ENCODE data around the gene RBM39. TPM values are rescaled to one million over a fixed set of nuclear protein-coding genes. Genes with fewer than 3 reads are reported as not detected.
"Not testable (repeated sequence)": the region's sequence is repeated elsewhere in the genome, so short reads cannot be mapped to it uniquely, and the experiment has no call there.

The RBM39 gene
- 181 and 214 TPM in 2 replicates for total RNA-seq (2012; rRNA removed)

DNA sequence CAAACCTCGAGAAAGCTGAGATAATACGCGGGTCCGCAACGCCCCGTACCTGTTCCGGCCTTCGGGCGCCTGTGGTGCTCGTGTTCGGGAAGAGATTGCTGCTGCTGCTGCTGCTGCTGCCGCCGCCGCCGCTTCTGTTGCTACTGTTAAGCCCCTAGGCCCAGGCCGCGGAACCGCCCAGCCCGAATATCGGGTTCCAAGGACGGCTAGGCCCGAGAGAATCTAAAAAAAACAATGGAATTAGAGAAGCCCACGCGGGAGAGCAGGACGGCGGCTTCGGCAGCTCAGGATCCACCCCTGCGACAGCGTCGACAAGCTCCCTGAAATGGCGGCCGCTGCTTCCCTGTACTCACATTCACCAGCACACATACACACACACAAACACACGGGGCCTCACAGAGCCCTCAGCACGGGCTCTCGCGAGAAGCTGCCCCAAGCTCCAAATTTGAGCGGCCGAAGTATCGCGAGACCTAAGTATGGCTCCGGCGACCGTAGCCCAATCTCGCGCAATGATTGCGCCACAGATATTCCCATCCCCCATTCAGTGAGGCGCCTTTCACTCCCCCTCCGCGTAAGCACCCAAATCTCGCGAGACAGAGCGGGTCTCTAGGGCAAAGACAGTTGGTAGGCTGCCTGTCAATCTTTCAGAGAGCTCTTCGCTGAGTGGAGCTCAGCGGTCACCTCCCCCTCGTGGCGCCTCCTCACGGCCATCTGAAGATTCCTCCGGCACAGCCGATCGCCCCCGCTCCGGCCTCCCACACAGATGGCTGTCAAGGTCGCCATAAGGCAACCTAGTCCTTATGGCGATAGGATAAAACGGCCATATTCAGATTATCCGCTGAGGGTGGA is at the start of gene RBM39:
TSS of gene RBM39 (minus strand) at position 369 of the 849 bp plus-strand sequence. CDS start 1,386 bp downstream, outside the sequence.
- Histone ChIP-seq H3K4me1 (ENCODE audit: control insufficient read depth, insufficient read depth, low read length) (peaks cover 24% of the 10 kb centered on the region), H3K4me2 (ENCODE audit: low read length) (peak within 1 kb of the TSS; percentile 96), H3K9me3 (replicated peaks; ENCODE audit: low read length) (no peaks in the 10 kb centered on the region), H3K27me3 (ENCODE audit: control insufficient read depth, insufficient read depth, low read length) (no peaks in the 10 kb centered on the region), H3K36me3 (ENCODE audit: insufficient read depth, low read length) (peaks cover 37% of the 10 kb centered on the region), H3K4me3 (ENCODE audit: low read length) (peak within 1 kb of the TSS; percentile 95), H3K9ac (ENCODE audit: low read depth, low read length) (peak within 1 kb of the TSS; percentile 100)

- peak overlapping the region; percentile 48 for H3K9ac ChIP-seq (ENCODE audit: low read depth, low read length)
- H3K4me3 ChIP-seq (ENCODE audit: low read length), result no peak overlapping the region
- H3K27me3 ChIP-seq (ENCODE audit: control insufficient read depth, insufficient read depth, low read length), result no peaks in the 10 kb centered on the region
- peaks cover 7% of the 10 kb centered on the region for H3K4me1 ChIP-seq (ENCODE audit: control insufficient read depth, insufficient read depth, low read length)
- no peaks in the 10 kb centered on the region for H3K9me3 ChIP-seq (replicated peaks; ENCODE audit: low read length)
- peak overlapping the region; percentile 38 for H3K4me2 ChIP-seq (ENCODE audit: low read length)
- peaks cover 5% of the 10 kb centered on the region for H3K36me3 ChIP-seq (ENCODE audit: insufficient read depth, low read length)
Measured at GRCh38 chr20:35791821-35792220, 49.8 kb upstream of the RBM39 start.

DNA sequence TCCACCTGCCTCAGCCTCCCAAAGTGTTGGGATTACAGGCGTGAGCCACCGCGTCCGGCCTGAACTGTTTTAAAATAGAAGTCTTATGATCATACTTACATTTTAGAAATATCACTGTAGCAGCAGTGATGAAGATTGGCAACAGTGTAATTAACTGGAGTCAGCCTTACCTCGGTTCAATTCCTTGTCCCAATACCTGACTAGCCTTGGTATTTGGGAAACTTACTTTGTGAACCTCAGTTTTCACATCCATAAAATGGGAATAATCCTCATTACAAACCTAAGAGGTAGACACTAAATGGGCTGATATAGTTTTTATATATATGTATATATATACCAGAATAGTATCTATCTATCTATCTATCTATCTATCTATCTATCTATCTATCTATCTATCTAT is 49.0 kb upstream of the RBM39 start:
- peaks cover 5% of the 10 kb centered on the region for H3K36me3 ChIP-seq (ENCODE audit: insufficient read depth, low read length)
- no peak overlapping the region for H3K4me2 ChIP-seq (ENCODE audit: low read length)
- H3K4me3 ChIP-seq (ENCODE audit: low read length), result no peak overlapping the region
- no peak overlapping the region for H3K9ac ChIP-seq (ENCODE audit: low read depth, low read length)
- H3K4me1 ChIP-seq (ENCODE audit: control insufficient read depth, insufficient read depth, low read length), result peaks cover 7% of the 10 kb centered on the region
- H3K9me3 ChIP-seq (replicated peaks; ENCODE audit: low read length), result no peaks in the 10 kb centered on the region
- no peaks in the 10 kb centered on the region for H3K27me3 ChIP-seq (ENCODE audit: control insufficient read depth, insufficient read depth, low read length)

- H3K4me3 ChIP-seq (ENCODE audit: low read length), result no peak overlapping the region
- no peaks in the 10 kb centered on the region for H3K9me3 ChIP-seq (replicated peaks; ENCODE audit: low read length)
- H3K27me3 ChIP-seq (ENCODE audit: control insufficient read depth, insufficient read depth, low read length), result no peaks in the 10 kb centered on the region
- H3K36me3 ChIP-seq (ENCODE audit: insufficient read depth, low read length), result peaks cover 5% of the 10 kb centered on the region
- peaks cover 7% of the 10 kb centered on the region for H3K4me1 ChIP-seq (ENCODE audit: control insufficient read depth, insufficient read depth, low read length)
- H3K9ac ChIP-seq (ENCODE audit: low read depth, low read length), result no peak overlapping the region
- no peak overlapping the region for H3K4me2 ChIP-seq (ENCODE audit: low read length)
Measured at GRCh38 chr20:35788796-35789195, 46.7 kb upstream of the RBM39 start.

- not testable (repeated sequence) for H3K36me3 ChIP-seq (ENCODE audit: insufficient read depth, low read length); H3K4me2 ChIP-seq (ENCODE audit: low read length); H3K9me3 ChIP-seq (replicated peaks; ENCODE audit: low read length); H3K9ac ChIP-seq (ENCODE audit: low read depth, low read length); H3K27me3 ChIP-seq (ENCODE audit: control insufficient read depth, insufficient read depth, low read length); H3K4me1 ChIP-seq (ENCODE audit: control insufficient read depth, insufficient read depth, low read length); H3K4me3 ChIP-seq (ENCODE audit: low read length)
Measured at GRCh38 chr20:35785541-35785940, 43.5 kb upstream of the RBM39 start.

GRCh38 chr20:35783811-35784210 is 41.8 kb upstream of the RBM39 start:
- H3K27me3 ChIP-seq (ENCODE audit: control insufficient read depth, insufficient read depth, low read length); H3K9me3 ChIP-seq (replicated peaks; ENCODE audit: low read length); H3K4me1 ChIP-seq (ENCODE audit: control insufficient read depth, insufficient read depth, low read length); H3K4me2 ChIP-seq (ENCODE audit: low read length); H3K9ac ChIP-seq (ENCODE audit: low read depth, low read length); H3K36me3 ChIP-seq (ENCODE audit: insufficient read depth, low read length); H3K4me3 ChIP-seq (ENCODE audit: low read length): not testable (repeated sequence)

DNA sequence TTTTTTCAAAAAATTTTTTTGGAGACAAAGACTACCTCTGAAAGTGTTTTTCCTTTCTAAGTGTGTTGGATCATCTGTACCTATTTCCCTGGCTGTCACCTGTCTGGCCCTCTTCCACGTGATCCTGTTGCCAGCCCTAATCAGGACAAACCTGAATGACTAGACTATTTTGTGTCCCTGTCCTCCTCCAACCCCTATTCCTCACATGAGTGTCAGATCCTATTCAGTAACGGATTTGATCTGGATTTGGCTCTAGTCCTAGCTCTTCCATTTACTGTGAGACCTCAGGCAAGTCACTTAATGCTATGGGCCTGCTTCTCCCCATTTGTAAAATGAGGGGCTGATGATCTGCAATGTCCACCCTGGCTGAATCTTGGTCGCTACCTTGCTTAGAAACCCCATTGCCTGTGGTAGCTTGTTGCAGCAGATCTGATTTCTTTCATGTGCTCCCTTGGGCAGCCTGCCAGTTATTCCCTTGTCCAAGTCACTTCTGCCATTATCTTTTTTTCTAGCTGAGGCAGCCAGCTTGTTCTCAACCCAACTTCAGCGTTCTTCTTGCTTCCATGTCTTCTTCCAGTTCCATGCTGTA is 34.5 kb upstream of the RBM39 start:
- H3K4me1 ChIP-seq (ENCODE audit: control insufficient read depth, insufficient read depth, low read length), result peaks cover 22% of the 10 kb centered on the region

GRCh38 chr20:35774391-35774790 is 32.3 kb upstream of the RBM39 start:
- no peak overlapping the region for H3K4me3 ChIP-seq (ENCODE audit: low read length)
- H3K4me1 ChIP-seq (ENCODE audit: control insufficient read depth, insufficient read depth, low read length), result peaks cover 23% of the 10 kb centered on the region
- no peak overlapping the region for H3K4me2 ChIP-seq (ENCODE audit: low read length)
- H3K36me3 ChIP-seq (ENCODE audit: insufficient read depth, low read length), result peaks cover 6% of the 10 kb centered on the region
- H3K9ac ChIP-seq (ENCODE audit: low read depth, low read length), result no peak overlapping the region
- H3K27me3 ChIP-seq (ENCODE audit: control insufficient read depth, insufficient read depth, low read length), result no peaks in the 10 kb centered on the region
- no peaks in the 10 kb centered on the region for H3K9me3 ChIP-seq (replicated peaks; ENCODE audit: low read length)

More for the DNA sequence above, 34.5 kb upstream of the RBM39 start:
- peaks cover 6% of the 10 kb centered on the region for H3K36me3 ChIP-seq (ENCODE audit: insufficient read depth, low read length)
- no peaks in the 10 kb centered on the region for H3K9me3 ChIP-seq (replicated peaks; ENCODE audit: low read length)
- no peak overlapping the region for H3K4me3 ChIP-seq (ENCODE audit: low read length)
- H3K4me2 ChIP-seq (ENCODE audit: low read length), result no peak overlapping the region
- H3K27me3 ChIP-seq (ENCODE audit: control insufficient read depth, insufficient read depth, low read length), result no peaks in the 10 kb centered on the region
- H3K9ac ChIP-seq (ENCODE audit: low read depth, low read length), result no peak overlapping the region

- Histone ChIP-seq H3K36me3 (ENCODE audit: insufficient read depth, low read length) (peaks cover 6% of the 10 kb centered on the region), H3K4me1 (ENCODE audit: control insufficient read depth, insufficient read depth, low read length) (peaks cover 34% of the 10 kb centered on the region), H3K4me2 (ENCODE audit: low read length) (peak overlapping the region; percentile 96), H3K9ac (ENCODE audit: low read depth, low read length) (peak overlapping the region; percentile 98), H3K4me3 (ENCODE audit: low read length) (peak overlapping the region; percentile 82), H3K9me3 (replicated peaks; ENCODE audit: low read length) (no peaks in the 10 kb centered on the region), H3K27me3 (ENCODE audit: control insufficient read depth, insufficient read depth, low read length) (no peaks in the 10 kb centered on the region)
Measured at GRCh38 chr20:35773154-35773751, 31.2 kb upstream of the RBM39 start.

DNA sequence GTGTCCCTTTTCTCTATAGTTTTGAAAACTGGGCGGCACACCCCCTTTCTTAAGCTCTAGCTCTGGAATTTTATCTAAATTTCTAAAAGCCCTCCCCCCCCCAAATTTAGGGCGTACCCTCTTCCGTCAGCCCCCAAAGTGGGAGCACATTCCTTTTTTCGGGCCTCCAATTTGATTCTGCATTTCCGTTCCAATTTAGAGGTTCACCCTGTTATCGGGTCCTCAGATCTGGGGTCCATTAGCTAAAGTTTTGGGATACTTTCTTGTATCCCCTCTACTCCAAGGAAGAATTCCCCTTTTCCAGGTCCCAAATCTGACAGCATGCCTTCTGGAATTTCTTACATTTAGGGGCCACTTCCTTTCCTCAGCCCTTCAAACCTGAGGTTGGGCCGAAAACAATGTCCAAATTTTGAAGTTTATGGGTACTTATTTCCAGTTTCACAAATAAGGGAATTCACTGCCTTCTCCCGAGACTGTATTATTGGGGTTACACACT is 30.6 kb upstream of the RBM39 start:
- Histone ChIP-seq H3K4me3 (ENCODE audit: low read length) (peak overlapping the region; percentile 82), H3K9ac (ENCODE audit: low read depth, low read length) (peak overlapping the region; percentile 98), H3K9me3 (replicated peaks; ENCODE audit: low read length) (no peaks in the 10 kb centered on the region), H3K4me2 (ENCODE audit: low read length) (peak overlapping the region; percentile 96), H3K4me1 (ENCODE audit: control insufficient read depth, insufficient read depth, low read length) (peaks cover 38% of the 10 kb centered on the region), H3K36me3 (ENCODE audit: insufficient read depth, low read length) (peaks cover 6% of the 10 kb centered on the region), H3K27me3 (ENCODE audit: control insufficient read depth, insufficient read depth, low read length) (no peaks in the 10 kb centered on the region)

DNA sequence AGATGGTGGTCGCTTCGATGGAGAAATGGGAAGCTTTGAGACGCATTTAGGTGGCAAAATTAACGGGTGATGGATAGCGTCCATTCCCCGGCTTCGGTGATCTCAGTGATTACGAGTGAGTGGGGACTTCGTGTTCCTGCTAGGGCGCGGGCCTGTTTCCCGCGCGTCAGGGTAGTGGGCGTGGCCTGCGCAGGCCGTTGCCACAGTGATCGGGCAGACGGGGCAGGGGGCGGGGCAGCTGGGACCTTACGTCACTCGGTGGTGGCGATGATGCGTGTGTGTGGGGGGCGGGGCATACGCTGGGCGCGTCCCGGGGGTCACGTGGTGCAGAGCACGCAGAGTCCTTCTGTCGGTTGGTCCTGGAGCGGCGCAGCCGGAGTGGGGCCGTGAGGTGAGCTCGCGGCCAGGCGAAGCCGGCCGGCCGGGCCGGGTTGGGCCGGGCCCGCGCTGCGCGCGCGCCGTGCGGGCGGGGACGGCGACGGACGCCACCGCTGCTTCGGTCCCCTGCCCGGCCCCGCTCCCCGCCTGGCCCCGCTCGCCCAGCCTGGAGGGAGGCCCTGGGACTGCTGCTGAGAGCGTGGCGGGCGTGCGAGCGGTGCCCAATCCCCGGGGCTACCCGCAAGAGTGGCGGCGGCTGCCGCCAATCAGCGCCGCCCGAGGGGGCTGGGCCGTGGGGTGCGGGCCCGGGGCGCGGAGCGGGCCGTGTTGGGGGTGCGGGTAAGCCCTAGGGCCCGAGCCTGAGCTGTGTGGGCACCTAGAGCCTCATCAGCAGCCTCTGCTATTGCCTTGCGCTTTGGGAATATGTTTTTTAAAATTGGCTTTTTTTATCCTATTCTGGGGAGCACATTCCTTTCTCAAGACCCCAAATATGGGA is 29.9 kb upstream of the RBM39 start, which contains the start of gene PHF20:
TSS of gene PHF20 (plus strand) at position 327 of the 874 bp plus-strand sequence. CDS start 29,508 bp downstream, outside the sequence.
- H3K9me3 ChIP-seq (replicated peaks; ENCODE audit: low read length), result no peaks in the 10 kb centered on the region
- H3K4me2 ChIP-seq (ENCODE audit: low read length), result peak within 1 kb of the TSS; percentile 96
- H3K36me3 ChIP-seq (ENCODE audit: insufficient read depth, low read length), result peaks cover 6% of the 10 kb centered on the region
- H3K9ac ChIP-seq (ENCODE audit: low read depth, low read length), result peak within 1 kb of the TSS; percentile 98
- peak within 1 kb of the TSS; percentile 82 for H3K4me3 ChIP-seq (ENCODE audit: low read length)
- no peaks in the 10 kb centered on the region for H3K27me3 ChIP-seq (ENCODE audit: control insufficient read depth, insufficient read depth, low read length)
- H3K4me1 ChIP-seq (ENCODE audit: control insufficient read depth, insufficient read depth, low read length), result peaks cover 38% of the 10 kb centered on the region
